ENCODE data around the gene STXBP6. TPM values are rescaled to one million over a fixed set of nuclear protein-coding genes. Genes with fewer than 3 reads are reported as not detected.

STXBP6 gene
- total RNA-seq, 4 donors from 2014 or later = 2.6 to 5.5 (median 4.4) TPM

DNA sequence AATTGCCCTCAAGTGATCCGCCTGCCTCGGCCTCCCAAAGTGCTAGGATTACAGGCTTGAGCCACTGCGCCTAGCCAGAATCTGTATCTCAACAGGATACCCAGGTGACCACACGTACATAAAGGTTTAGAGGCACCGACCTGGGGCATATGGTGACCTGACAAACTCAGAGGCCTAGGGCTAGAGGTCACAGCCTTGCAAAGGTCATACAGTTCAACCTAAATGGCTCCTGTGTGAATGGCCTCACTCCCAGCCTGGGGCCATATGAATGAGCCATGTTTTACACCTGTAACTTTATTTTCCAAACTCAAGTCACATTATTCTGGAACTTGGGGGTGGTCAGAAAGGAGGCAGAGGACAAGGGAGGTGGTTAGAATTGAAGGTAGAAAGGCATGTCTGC is 10.0 kb downstream of the STXBP6 start:
- intact Hi-C loops (cut with DNase I; ENCODE audit: low total_unique reads) (loop anchor here (5.0 kb wide), 1 partner anchor 233 kb away; no protein-coding TSS in a partner anchor), in situ Hi-C loops (cut with MboI; ENCODE audit: low sequenced_read_pairs in 4 of 4) (loop anchor here in 2 of 4 donors (5.0 to 10.0 kb wide), 2 partner anchors 225 to 233 kb away; no protein-coding TSS in a partner anchor)
- H3K36me3 ChIP-seq = no peaks in the 10 kb centered on the region
- no peaks in the 10 kb centered on the region for H3K9me3 ChIP-seq
- DNase-seq = no peak
- H3K27me3 ChIP-seq = no peaks in the 10 kb centered on the region
- no peak overlapping the region for H3K4me3 ChIP-seq
- H3K27ac ChIP-seq = no peak overlapping the region
- ATAC-seq = no peak
- H3K4me1 ChIP-seq = no peaks in the 10 kb centered on the region
- no peak for TF ChIP-seq POLR2A (IDR thresholded peaks at IDR 0.05)
- TF ChIP-seq, protein P1, sequence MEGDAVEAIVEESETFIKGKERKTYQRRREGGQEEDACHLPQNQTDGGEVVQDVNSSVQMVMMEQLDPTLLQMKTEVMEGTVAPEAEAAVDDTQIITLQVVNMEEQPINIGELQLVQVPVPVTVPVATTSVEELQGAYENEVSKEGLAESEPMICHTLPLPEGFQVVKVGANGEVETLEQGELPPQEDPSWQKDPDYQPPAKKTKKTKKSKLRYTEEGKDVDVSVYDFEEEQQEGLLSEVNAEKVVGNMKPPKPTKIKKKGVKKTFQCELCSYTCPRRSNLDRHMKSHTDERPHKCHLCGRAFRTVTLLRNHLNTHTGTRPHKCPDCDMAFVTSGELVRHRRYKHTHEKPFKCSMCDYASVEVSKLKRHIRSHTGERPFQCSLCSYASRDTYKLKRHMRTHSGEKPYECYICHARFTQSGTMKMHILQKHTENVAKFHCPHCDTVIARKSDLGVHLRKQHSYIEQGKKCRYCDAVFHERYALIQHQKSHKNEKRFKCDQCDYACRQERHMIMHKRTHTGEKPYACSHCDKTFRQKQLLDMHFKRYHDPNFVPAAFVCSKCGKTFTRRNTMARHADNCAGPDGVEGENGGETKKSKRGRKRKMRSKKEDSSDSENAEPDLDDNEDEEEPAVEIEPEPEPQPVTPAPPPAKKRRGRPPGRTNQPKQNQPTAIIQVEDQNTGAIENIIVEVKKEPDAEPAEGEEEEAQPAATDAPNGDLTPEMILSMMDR (IDR thresholded peaks at IDR 0.05 in 4 of 5, conservative IDR thresholded peaks at IDR 0.05 in 1 of 5) = no peak

DNA sequence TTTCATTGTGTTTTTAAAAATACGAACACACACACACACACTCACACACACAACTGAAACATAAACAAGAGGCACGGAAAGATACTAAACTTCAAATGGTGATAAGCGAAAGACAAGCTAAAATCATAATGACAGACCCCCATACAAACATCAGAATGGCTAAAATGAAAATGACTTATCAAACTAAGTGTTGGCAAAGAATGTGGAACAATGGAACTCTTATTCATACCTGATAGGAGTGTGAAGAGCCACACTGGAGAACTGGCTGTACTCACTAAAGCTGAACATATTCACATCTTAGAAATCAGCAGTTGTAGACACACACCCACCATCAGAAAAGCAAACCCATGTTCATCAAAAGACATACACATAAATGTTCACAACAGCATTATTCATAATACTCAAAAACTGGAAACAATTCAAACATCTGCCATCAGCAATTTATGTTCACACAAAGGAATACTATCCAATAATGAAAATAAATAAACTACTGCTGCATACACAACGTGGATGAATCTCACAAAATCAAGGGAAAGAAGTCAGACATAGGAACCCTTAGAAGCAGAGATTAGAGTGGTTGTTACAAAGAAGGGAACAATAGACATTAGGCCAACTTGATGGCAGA is 11.8 kb downstream of the STXBP6 start:
- TF ChIP-seq, protein P1 (IDR thresholded peaks at IDR 0.05 in 4 of 5, conservative IDR thresholded peaks at IDR 0.05 in 1 of 5) = no peak
- TF ChIP-seq POLR2A (IDR thresholded peaks at IDR 0.05) = no peak
- H3K9me3 ChIP-seq = no peaks in the 10 kb centered on the region
- in situ Hi-C loops (cut with MboI; ENCODE audit: low sequenced_read_pairs in 4 of 4) = no loop called here
- H3K27me3 ChIP-seq = no peaks in the 10 kb centered on the region
- intact Hi-C loops (cut with DNase I; ENCODE audit: low total_unique reads) = no loop called here
- ATAC-seq = no peak
- DNase-seq = no peak
- H3K27ac ChIP-seq = no peak overlapping the region
- no peaks in the 10 kb centered on the region for H3K36me3 ChIP-seq
- no peaks in the 10 kb centered on the region for H3K4me1 ChIP-seq
- H3K4me3 ChIP-seq = no peak overlapping the region

DNA sequence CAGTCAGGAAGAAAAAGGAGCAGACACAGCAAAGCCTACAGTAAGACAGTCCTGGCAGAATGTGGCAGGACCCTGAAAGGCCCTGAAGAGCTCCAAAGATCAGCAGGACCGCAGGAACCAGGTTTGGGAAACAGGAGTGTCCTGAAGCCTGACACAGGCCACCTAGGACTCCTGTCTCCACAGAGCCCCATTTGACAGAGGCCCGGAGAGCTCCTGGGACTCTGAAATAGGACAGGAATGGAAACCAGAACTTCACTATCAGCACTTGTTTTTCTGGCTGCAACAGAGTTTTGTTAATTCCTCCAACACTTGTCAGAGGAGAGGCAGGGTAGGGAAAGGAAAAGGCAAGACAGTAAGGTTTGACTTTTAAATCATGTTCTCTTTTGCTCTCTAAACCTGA is 12.9 kb downstream of the STXBP6 start:
- no peak for ATAC-seq
- Histone ChIP-seq H3K27me3 (no peaks in the 10 kb centered on the region), H3K36me3 (no peaks in the 10 kb centered on the region), H3K9me3 (no peaks in the 10 kb centered on the region), H3K4me1 (no peaks in the 10 kb centered on the region), H3K27ac (no peak overlapping the region), H3K4me3 (no peak overlapping the region)
- no peak for TF ChIP-seq POLR2A (IDR thresholded peaks at IDR 0.05)
- TF ChIP-seq, protein P1 (IDR thresholded peaks at IDR 0.05 in 4 of 5, conservative IDR thresholded peaks at IDR 0.05 in 1 of 5) = no peak
- intact Hi-C loops (cut with DNase I; ENCODE audit: low total_unique reads) = no loop called here
- in situ Hi-C loops (cut with MboI; ENCODE audit: low sequenced_read_pairs in 4 of 4) = no loop called here
- no peak for DNase-seq

DNA sequence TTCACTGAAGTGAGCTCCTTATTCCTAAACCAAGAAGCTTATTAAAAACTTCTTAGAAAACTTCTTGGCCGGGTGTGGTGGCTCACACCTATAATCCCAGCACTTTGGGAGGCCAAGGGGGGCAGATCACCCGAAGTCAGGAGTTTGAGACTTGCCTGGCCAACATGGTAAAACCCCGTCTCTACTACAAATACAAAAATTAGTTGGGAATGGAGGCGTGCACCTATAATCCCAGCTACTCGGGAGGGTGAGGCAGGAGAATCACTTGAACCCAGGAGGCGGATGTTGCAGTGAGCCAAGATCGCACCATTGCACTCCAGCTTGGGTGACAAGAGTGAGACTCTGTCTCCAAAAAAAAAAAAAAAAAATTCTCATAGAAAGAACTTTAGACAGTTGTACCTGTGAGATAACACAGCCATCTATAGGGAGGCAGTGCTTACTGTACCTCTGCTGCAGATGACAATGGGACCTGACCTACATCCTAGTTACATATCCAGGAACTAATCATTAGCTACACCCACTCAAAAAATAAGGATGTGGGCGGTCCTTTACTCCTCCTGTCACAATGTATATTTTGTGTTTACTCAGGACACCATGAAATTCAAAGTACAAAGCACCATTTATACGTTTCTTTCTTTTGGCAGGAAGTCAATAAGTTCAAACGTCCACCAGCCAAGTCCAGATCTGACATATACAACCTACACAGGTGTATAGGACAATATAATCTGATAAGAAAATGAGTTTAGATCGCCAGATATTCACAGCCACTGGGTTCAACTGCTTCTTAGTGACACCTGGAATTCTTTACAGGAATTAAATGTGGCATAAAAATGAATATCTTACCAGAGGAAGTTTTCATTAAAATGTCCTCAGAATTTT is 14.9 kb downstream of the STXBP6 start:
- in situ Hi-C loops (cut with MboI; ENCODE audit: low sequenced_read_pairs in 4 of 4) (no loop called here), intact Hi-C loops (cut with DNase I; ENCODE audit: low total_unique reads) (no loop called here)
- no peak for DNase-seq
- TF ChIP-seq, protein P1 (IDR thresholded peaks at IDR 0.05 in 4 of 5, conservative IDR thresholded peaks at IDR 0.05 in 1 of 5) = no peak
- no peak for TF ChIP-seq POLR2A (IDR thresholded peaks at IDR 0.05)
- H3K9me3 ChIP-seq = no peaks in the 10 kb centered on the region
- no peak for ATAC-seq
- no peaks in the 10 kb centered on the region for H3K4me1 ChIP-seq
- no peaks in the 10 kb centered on the region for H3K36me3 ChIP-seq
- no peaks in the 10 kb centered on the region for H3K27me3 ChIP-seq
- H3K4me3 ChIP-seq = no peak overlapping the region
- no peak overlapping the region for H3K27ac ChIP-seq
